ENCODE results near the gene LYPLA2. TPM values are rescaled to one million over a fixed set of nuclear protein-coding genes. Genes with fewer than 3 reads are reported as not detected.
"Not testable (repeated sequence)": the region's sequence is repeated elsewhere in the genome, so short reads cannot be mapped to it uniquely, and the experiment has no call there.

The LYPLA2 gene
- total and polyA plus RNA-seq, 4 donors, result 26.3 to 71.1 (median 43.2) TPM

GRCh38 chr1:23779826-23780371, 11.0 kb upstream of the LYPLA2 start:
- H3K36me3 ChIP-seq (ENCODE audit: control insufficient read depth in 4 of 4, insufficient read depth in 3 of 4, low read depth in 1 of 4, low read length in 3 of 4), result peaks cover 0 to 7% (median 5%) of the 10 kb centered on the region in 4 donors
- no peak for TF ChIP-seq HNF4G (IDR thresholded peaks at IDR 0.05)
- no peak for TF ChIP-seq FOXA1 (IDR thresholded peaks at IDR 0.05)
- no peaks in the 10 kb centered on the region for H3K9me3 ChIP-seq (ENCODE audit: control insufficient read depth in 4 of 4, low read length in 3 of 4)
- peaks cover 6 to 33% (median 24%) of the 10 kb centered on the region in 4 donors for H3K4me1 ChIP-seq (ENCODE audit: control insufficient read depth in 4 of 4, insufficient read depth in 4 of 4, low read length in 3 of 4)
- H3K27ac ChIP-seq (ENCODE audit: low read depth in 1 of 2, low read length in 2 of 2), result no peak overlapping the region
- 84% methylated on average over 3 of the region's 3 CpGs for WGBS
- no peaks in the 10 kb centered on the region for H3K27me3 ChIP-seq (ENCODE audit: control insufficient read depth in 4 of 4, insufficient read depth in 4 of 4, low read length in 3 of 4)
- H3K9ac ChIP-seq (ENCODE audit: low read depth in 1 of 2, low read length in 2 of 2), result no peak overlapping the region
- no peak overlapping the region for H3K4me3 ChIP-seq (ENCODE audit: low read depth in 1 of 3, low read length in 3 of 3)
- DNase-seq (ENCODE audit: low spot score), result no peak

GRCh38 chr1:23783141-23783540, 7.8 kb upstream of the LYPLA2 start:
- DNase-seq (ENCODE audit: low spot score); H3K9me3 ChIP-seq (ENCODE audit: control insufficient read depth in 4 of 4, low read length in 3 of 4); H3K4me3 ChIP-seq (ENCODE audit: low read depth in 1 of 3, low read length in 3 of 3); H3K27me3 ChIP-seq (ENCODE audit: control insufficient read depth in 4 of 4, insufficient read depth in 4 of 4, low read length in 3 of 4); H3K9ac ChIP-seq (ENCODE audit: low read depth in 1 of 2, low read length in 2 of 2); H3K27ac ChIP-seq (ENCODE audit: low read depth in 1 of 2, low read length in 2 of 2): not testable (repeated sequence)
- 96% methylated on average over 11 of the region's 11 CpGs for WGBS
- Histone ChIP-seq H3K4me1 (ENCODE audit: control insufficient read depth in 4 of 4, insufficient read depth in 4 of 4, low read length in 3 of 4) (peaks cover 4 to 13% (median 10%) of the 10 kb centered on the region in 4 donors), H3K36me3 (ENCODE audit: control insufficient read depth in 4 of 4, insufficient read depth in 3 of 4, low read depth in 1 of 4, low read length in 3 of 4) (peaks cover 3 to 25% (median 21%) of the 10 kb centered on the region in 4 donors)

GRCh38 chr1:23784846-23785245, 6.1 kb upstream of the LYPLA2 start:
- 68% methylated on average over 4 of the region's 4 CpGs for WGBS
- no peak overlapping the region for H3K9ac ChIP-seq (ENCODE audit: low read depth in 1 of 2, low read length in 2 of 2)
- no peaks in the 10 kb centered on the region for H3K9me3 ChIP-seq (ENCODE audit: control insufficient read depth in 4 of 4, low read length in 3 of 4)
- H3K36me3 ChIP-seq (ENCODE audit: control insufficient read depth in 4 of 4, insufficient read depth in 3 of 4, low read depth in 1 of 4, low read length in 3 of 4), result peaks cover 5 to 25% (median 21%) of the 10 kb centered on the region in 4 donors
- no peaks in the 10 kb centered on the region for H3K27me3 ChIP-seq (ENCODE audit: control insufficient read depth in 4 of 4, insufficient read depth in 4 of 4, low read length in 3 of 4)
- no peak overlapping the region for H3K4me3 ChIP-seq (ENCODE audit: low read depth in 1 of 3, low read length in 3 of 3)
- no peak for DNase-seq (ENCODE audit: low spot score)
- no peak overlapping the region for H3K27ac ChIP-seq (ENCODE audit: low read depth in 1 of 2, low read length in 2 of 2)
- TF ChIP-seq NR2F2 (IDR thresholded peaks at IDR 0.05) (no peak), MAX (IDR thresholded peaks at IDR 0.05) (no peak), ATF3 (IDR thresholded peaks at IDR 0.05) (no peak), HNF4A (conservative IDR thresholded peaks at IDR 0.05) (no peak), TAF1 (conservative IDR thresholded peaks at IDR 0.05) (no peak), YY1 (IDR thresholded peaks at IDR 0.05) (no peak), HNF4G (IDR thresholded peaks at IDR 0.05) (no peak), EGR1 (IDR thresholded peaks at IDR 0.05; ENCODE audit: low read depth in 2 of 2) (no peak), CTCF (IDR thresholded peaks at IDR 0.05; ENCODE audit: low read depth, low read length, missing input control) (no peak), REST (IDR thresholded peaks at IDR 0.05) (no peak), JUND (IDR thresholded peaks at IDR 0.05) (no peak), GABPA (IDR thresholded peaks at IDR 0.05 in 1 of 2, conservative IDR thresholded peaks at IDR 0.05 in 1 of 2) (no peak)
- peaks cover 0 to under 1% (median 0%) of the 10 kb centered on the region in 4 donors for H3K4me1 ChIP-seq (ENCODE audit: control insufficient read depth in 4 of 4, insufficient read depth in 4 of 4, low read length in 3 of 4)

All from liver (tissue), 9 donors.